ENCODE results near the gene SNIP1.

Gene SNIP1

DNA sequence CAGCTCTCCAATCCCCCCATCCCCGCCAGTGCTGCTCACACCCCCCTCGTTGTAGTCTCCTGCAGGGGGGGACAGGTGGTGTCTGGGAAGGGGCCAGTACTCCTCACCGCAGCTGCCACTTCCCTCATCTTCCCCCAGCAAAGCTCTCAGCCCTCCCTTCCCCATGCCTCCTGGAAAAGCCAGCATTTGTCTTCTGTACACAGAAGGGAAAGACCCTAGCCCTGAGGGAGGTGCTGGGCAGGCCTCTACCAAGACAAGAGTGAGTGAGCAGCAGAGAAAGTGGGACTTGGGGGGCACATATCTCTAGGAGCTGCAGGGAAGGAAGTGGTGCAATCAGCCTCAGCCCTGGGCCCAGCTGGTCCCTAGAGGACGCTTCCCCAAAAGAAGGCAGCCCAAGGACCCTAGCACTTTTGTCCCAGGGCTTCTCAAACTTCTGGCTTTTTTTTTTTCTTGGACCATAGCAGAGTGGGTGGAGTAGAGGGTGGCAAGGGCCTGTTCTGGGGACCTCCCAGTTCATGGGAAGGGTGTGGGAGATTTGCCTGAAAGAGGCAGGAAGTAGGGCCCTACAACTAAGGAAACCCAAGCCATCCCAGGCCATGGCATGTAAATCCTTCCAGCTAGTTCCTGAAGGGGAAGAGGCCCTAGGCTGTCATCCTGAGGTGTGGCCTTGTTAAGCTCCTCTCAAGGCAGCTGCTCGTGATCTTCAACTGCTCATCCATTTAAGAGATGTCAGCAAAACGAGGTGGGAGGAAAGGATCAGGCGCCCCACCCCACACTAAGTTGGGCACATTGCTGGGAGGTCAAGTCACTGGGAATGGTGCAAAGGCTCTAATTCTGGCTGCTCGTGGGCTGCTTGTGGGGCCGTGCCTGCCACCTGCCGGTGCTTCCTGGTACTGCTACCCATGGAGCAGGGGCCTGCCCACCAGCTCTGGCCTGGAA is 67.1 kb downstream of the SNIP1 start:
- no peak overlapping the region for H3K4me3 ChIP-seq (ENCODE audit: low read depth, low read length)
- TF ChIP-seq, protein P1, sequence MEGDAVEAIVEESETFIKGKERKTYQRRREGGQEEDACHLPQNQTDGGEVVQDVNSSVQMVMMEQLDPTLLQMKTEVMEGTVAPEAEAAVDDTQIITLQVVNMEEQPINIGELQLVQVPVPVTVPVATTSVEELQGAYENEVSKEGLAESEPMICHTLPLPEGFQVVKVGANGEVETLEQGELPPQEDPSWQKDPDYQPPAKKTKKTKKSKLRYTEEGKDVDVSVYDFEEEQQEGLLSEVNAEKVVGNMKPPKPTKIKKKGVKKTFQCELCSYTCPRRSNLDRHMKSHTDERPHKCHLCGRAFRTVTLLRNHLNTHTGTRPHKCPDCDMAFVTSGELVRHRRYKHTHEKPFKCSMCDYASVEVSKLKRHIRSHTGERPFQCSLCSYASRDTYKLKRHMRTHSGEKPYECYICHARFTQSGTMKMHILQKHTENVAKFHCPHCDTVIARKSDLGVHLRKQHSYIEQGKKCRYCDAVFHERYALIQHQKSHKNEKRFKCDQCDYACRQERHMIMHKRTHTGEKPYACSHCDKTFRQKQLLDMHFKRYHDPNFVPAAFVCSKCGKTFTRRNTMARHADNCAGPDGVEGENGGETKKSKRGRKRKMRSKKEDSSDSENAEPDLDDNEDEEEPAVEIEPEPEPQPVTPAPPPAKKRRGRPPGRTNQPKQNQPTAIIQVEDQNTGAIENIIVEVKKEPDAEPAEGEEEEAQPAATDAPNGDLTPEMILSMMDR (IDR thresholded peaks at IDR 0.05; ENCODE audit: low read depth, low read length, missing control alignments), result peak; percentile 96
- no peak for DNase-seq (ENCODE audit: low read depth)

DNA sequence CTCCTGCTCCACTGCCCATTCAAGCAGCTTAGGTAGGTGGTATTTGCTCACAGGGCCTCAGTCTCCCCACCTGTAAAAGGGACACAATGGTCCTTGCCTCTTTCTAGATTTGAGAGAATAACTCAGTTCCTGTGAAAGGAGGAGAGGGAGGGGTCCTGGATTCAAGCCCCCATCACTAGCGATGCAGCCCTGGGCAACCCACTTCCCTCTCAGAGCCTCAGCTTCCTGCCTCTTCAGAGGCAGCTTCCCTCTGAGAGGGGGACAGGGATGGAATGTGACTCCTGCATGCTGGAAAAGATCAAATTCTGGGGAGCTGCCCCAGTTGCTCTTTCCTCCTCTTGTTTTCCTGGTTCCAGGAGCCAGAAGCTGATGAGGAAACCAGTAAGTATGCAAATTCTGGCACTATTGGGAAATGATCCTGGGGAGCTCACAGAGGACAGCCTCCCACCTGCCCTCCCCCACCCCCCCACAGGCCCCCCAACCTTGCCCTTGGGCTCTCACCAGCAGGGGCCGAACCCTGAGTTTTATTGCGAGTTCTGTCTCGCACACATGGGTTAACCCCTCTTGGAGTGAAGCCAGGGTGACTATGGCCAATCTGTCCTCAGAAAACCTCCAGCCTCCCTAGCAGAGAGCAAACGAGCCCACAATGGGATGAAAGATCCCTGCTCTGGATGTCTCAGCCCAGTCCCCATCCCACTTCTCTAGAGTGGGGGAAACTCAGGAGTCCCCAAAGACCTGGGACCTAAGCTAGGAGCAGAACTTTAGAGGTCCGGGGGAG is 68.0 kb downstream of the SNIP1 start:
- TF ChIP-seq, protein P1 (IDR thresholded peaks at IDR 0.05; ENCODE audit: low read depth, low read length, missing control alignments), result no peak
- no peak overlapping the region for H3K4me3 ChIP-seq (ENCODE audit: low read depth, low read length)
- no peak for DNase-seq (ENCODE audit: low read depth)

Data from GM12864 (cell line).